BJ (cell line): Measurements from ENCODE around the gene CHST12. TPM values are rescaled to one million over a fixed set of nuclear protein-coding genes. Genes with fewer than 3 reads are reported as not detected.
"Not testable (repeated sequence)": the region's sequence is repeated elsewhere in the genome, so short reads cannot be mapped to it uniquely, and the experiment has no call there.

Experiments
- CTCF ChIA-PET: fragments of 350-600 bp; formaldehyde crosslinking; extraction: SDS; loops from one replicate; lab custom pipeline; 2021; ENCODE audit warnings: antibody characterized with exemption, inconsistent platforms; lab: Yijun Ruan, JAX
- POLR2A ChIA-PET: fragments of 300-600 bp; sonication (Branson Sonifier 250); formaldehyde crosslinking; extraction: SDS; loops from one replicate; lab custom pipeline; 2021; ENCODE audit warnings: antibody characterized with exemption; lab: Charles Lee
- DNase-seq: peaks from one replicate; pipeline ENCODE4 v3.0.0-alpha.2; 2011; ENCODE audit warnings: low read depth
- H3K27me3 ChIP-seq: 2 replicates; pipeline ENCODE4 v1.6.0; 2011; ENCODE audit warnings: low read length; ENCODE audit not compliant: control insufficient read depth, insufficient read depth
- H3K36me3 ChIP-seq: 2 replicates; pipeline ENCODE4 v1.5.1; 2011; ENCODE audit warnings: low read length; ENCODE audit not compliant: control insufficient read depth, insufficient read depth
- H3K4me3 ChIP-seq: 2 replicates; pipeline ENCODE4 v1.5.1; 2011; ENCODE audit warnings: low read depth, mild to moderate bottlenecking, control low read depth, low read length
- polyA plus RNA-seq: library from polyadenylated mRNA; depleted of rRNA; stranded (reverse); fragments of >200 nt; gene quantifications from 2 replicates; pipeline ENCODE4 v1.2.3, GENCODE V29; 2011
- TF ChIP-seq, protein P1 (sequence below): IDR thresholded peaks from 2 replicates; pipeline ENCODE4 v1.5.1; 2011; ENCODE audit warnings: low read depth, mild to moderate bottlenecking, control low read depth, inconsistent platforms, low read length, moderate library complexity; ENCODE audit not compliant: insufficient read depth

CHST12 gene
- polyA plus RNA-seq, 1 experiment = 18.4 TPM

DNA sequence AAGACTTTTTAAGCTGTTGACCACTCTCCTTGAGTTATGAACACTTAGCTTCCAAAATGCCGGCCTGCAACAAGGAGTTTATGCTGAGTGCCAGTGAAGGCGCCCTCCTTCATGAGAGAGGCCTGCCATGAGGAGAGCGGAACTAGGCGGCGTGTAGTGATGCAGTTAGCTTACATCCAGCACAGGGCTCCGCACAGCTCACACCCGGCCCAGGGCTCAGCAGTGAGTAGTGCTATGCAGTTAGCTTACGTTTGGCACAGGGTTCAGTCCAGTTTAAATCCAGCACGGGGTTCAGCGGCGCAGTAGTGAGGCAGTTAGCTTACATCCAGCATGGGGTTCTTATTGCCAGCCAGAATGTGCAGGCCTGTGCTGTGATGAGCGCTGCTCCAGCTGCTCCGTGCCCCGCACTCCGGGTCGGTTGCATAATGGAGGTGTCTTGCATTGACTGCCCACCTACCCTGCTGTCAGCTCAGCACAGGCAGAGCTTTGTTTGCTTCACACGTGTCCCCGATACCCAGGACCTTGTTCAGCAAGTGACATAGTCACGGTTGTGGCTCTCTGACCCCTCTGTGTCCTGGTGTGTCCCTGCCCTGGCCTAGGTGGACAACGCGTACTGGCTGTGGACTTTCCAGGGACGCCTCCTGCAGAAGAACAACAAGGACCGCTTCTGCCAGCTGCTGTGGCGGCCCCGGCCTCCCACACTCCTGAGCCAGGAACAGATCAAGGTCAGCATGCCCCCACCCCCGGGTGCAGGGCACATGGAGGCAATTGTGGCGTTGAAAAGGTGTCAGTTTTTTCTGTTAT, 26.9 kb upstream of the CHST12 start:
- POLR2A ChIA-PET = interaction anchor here (0.6 kb wide), 1 partner anchor 8 kb away, joined by 4 read pairs; no protein-coding TSS in a partner anchor
- TF ChIP-seq, protein P1, sequence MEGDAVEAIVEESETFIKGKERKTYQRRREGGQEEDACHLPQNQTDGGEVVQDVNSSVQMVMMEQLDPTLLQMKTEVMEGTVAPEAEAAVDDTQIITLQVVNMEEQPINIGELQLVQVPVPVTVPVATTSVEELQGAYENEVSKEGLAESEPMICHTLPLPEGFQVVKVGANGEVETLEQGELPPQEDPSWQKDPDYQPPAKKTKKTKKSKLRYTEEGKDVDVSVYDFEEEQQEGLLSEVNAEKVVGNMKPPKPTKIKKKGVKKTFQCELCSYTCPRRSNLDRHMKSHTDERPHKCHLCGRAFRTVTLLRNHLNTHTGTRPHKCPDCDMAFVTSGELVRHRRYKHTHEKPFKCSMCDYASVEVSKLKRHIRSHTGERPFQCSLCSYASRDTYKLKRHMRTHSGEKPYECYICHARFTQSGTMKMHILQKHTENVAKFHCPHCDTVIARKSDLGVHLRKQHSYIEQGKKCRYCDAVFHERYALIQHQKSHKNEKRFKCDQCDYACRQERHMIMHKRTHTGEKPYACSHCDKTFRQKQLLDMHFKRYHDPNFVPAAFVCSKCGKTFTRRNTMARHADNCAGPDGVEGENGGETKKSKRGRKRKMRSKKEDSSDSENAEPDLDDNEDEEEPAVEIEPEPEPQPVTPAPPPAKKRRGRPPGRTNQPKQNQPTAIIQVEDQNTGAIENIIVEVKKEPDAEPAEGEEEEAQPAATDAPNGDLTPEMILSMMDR = no peak
- CTCF ChIA-PET = interaction anchor here (0.9 to 1.2 kb wide), 3 partner anchors 8 to 13 kb away, joined by 3 to 4 read pairs (median 3); no protein-coding TSS in a partner anchor

DNA sequence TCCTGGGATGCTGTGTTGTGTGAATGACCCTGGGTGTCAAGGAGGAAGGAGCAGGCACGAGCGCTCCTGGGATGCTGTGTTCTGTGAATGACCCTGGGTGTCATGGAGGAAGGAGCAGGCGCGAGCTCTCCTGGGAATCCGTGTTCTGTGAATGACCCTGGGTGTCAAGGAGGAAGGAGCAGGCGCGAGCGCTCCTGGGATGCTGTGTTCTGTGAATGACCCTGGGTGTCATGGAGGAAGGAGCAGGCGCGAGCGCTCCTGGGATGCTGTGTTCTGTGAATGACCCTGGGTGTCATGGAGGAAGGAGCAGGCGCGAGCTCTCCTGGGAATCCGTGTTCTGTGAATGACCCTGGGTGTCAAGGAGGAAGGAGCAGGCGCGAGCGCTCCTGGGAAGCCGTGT, 25.9 kb upstream of the CHST12 start:
- H3K27me3 ChIP-seq, POLR2A ChIA-PET, CTCF ChIA-PET, H3K4me3 ChIP-seq, DNase-seq: not testable (repeated sequence)
- peaks cover 61% of the 10 kb centered on the region for H3K36me3 ChIP-seq

More for the DNA sequence above, 26.9 kb upstream of the CHST12 start:
- DNase-seq = no peak
- no peaks in the 10 kb centered on the region for H3K27me3 ChIP-seq
- H3K4me3 ChIP-seq = no peak overlapping the region
- peaks cover 59% of the 10 kb centered on the region for H3K36me3 ChIP-seq

DNA sequence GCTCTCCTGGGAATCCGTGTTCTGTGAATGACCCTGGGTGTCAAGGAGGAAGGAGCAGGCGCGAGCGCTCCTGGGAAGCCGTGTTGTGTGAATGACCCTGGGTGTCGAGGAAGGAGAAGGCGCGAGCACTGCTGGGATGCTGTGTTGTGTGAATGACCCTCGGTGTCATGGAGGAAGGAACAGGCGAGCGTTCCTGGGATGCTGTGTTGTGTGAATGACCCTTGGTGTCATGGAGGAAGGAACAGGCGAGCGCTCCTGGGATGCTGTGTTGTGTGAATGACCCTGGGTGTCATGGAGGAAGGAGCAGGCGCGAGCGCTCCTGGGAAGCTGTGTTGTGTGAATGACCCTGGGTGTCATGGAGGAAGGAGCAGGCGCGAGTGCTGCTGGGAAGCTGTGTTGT, 25.3 kb upstream of the CHST12 start:
- H3K27me3 ChIP-seq, CTCF ChIA-PET, POLR2A ChIA-PET, DNase-seq, H3K4me3 ChIP-seq: not testable (repeated sequence)
- peaks cover 58% of the 10 kb centered on the region for H3K36me3 ChIP-seq

DNA sequence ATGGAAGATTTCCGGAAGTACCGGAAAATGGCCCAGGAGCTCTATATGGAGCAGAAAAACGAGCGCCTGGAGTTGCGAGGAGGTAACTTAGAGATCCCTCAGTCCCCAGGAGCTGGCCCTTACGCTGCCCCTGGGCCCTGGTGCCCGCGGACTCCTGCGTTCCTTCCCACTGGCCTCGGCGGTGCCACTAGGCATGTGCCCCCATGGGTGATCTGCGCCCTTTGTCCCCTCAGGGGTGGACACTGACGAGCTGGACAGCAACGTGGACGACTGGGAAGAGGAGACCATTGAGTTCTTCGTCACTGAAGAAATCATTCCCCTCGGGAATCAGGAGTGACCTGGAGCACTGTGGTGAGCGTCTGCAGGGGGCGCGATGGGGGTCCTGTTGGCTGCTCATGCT, 24.2 kb upstream of the CHST12 start:
- ChIA-PET POLR2A (no interaction called here), CTCF (no interaction called here)

DNA sequence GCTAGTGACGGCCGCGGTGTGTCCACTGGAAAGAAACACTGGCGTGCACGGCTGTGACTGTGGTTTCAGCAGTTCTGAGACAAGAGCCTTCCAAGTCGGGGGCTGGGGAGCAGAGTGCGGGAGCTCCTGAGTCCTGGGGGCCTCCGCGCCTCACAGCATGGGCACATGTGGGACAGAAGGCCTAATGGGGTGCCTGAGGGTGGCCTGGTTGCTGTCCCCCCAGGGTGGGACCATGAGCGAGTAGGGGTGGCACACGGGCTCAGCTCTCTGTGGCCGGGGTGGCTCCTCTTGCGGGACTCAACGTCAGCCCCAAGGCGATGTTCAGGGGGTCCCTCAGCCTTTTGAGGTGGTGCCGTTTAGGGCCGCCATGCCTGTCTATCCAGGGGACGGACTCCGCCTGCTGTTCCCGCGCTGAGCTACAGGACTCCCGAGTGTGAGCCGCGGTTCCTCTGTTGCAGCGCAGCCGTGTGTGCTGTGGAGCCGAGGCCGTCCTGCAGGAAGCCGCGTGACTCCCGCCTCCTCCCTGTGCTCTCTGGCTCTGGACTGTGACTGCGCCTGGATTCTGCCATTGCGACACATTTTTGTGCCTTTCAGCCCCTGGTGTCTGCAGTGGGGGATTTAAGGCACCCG, 23.5 kb upstream of the CHST12 start:
- Histone ChIP-seq H3K36me3 (peaks cover 44% of the 10 kb centered on the region), H3K4me3 (no peak overlapping the region), H3K27me3 (no peaks in the 10 kb centered on the region)
- no peak for DNase-seq
- POLR2A ChIA-PET = no interaction called here
- CTCF ChIA-PET = no interaction called here
- TF ChIP-seq, protein P1 = no peak

More for the DNA sequence above, 24.2 kb upstream of the CHST12 start:
- H3K4me3 ChIP-seq = no peak overlapping the region
- no peaks in the 10 kb centered on the region for H3K27me3 ChIP-seq
- TF ChIP-seq, protein P1 = no peak
- peaks cover 50% of the 10 kb centered on the region for H3K36me3 ChIP-seq
- no peak for DNase-seq

DNA sequence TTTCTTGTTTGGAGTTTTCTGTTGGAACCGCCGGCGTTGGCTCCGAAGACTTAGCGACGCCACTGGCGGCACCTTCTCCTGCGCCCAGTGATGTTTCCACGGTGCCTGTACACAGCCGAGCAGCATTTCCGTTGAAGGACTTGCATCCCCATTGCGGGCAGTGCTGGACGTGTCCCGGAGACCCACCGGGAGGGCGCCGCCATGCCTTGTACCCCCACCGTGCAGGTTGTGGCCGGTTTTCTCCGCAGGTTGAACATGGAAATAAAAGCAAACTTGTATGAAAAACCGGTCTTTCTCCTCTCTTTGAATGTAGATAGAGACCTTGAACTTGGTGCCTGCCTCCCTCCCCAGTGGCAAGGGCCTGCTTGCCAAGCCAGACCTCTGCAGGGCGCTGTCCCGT, 22.9 kb upstream of the CHST12 start:
- no peaks in the 10 kb centered on the region for H3K27me3 ChIP-seq
- ChIA-PET CTCF (no interaction called here), POLR2A (no interaction called here)
- TF ChIP-seq, protein P1 = no peak
- H3K4me3 ChIP-seq = no peak overlapping the region
- DNase-seq = no peak
- peaks cover 39% of the 10 kb centered on the region for H3K36me3 ChIP-seq
